Kidney (tissue), 14 donors: Measurements from ENCODE around the gene MECR. TPM values are rescaled to one million over a fixed set of nuclear protein-coding genes. Genes with fewer than 3 reads are reported as not detected.

Experiments
- DNase-seq, 5 donors: peaks; one replicate each; pipeline ENCODE4 v3.0.0-alpha.2; 2013 to 2020
- FAIRE-seq: peaks from 2 replicates; lab custom pipeline; 2012; peaks lifted over from hg19 to GRCh38; lab: Jason Lieb, UNC
- H3K27ac ChIP-seq, 2 donors: one replicate each; pipeline ENCODE4 v1.7.0; 2013; ENCODE audit warnings: low read depth in 2 of 2, low read length in 2 of 2, inconsistent platforms in 1 of 2
- H3K27me3 ChIP-seq: one replicate; pipeline ENCODE4 v1.7.1; 2013; ENCODE audit warnings: low read length, inconsistent platforms; ENCODE audit not compliant: control insufficient read depth, insufficient read depth
- H3K36me3 ChIP-seq, 3 donors: one replicate each; pipeline versions ENCODE4 v1.7.0 to v1.7.1; 2013; ENCODE audit warnings: low read length in 3 of 3, control low read depth in 1 of 3, inconsistent platforms in 1 of 3; ENCODE audit not compliant: insufficient read depth in 3 of 3, control insufficient read depth in 2 of 3
- H3K4me1 ChIP-seq, 3 donors: one replicate each; pipeline versions ENCODE4 v1.7.0 to v1.7.1; 2013; ENCODE audit warnings: low read length in 3 of 3, inconsistent platforms in 1 of 3, low read depth in 1 of 3; ENCODE audit not compliant: control insufficient read depth in 2 of 3, insufficient read depth in 2 of 3
- H3K4me3 ChIP-seq, 3 donors: one replicate each; pipeline versions ENCODE4 v1.7.0 to v1.8.1; 2013; ENCODE audit warnings: low read length in 3 of 3, control low read depth in 1 of 3, inconsistent platforms in 1 of 3
- H3K9ac ChIP-seq, 3 donors: one replicate each; pipeline versions ENCODE4 v1.7.0 to v1.7.1; 2013; ENCODE audit warnings: low read length in 3 of 3, control low read depth in 1 of 3, inconsistent platforms in 1 of 3
- H3K9me3 ChIP-seq, 3 donors: one replicate each; pipeline versions ENCODE4 v1.7.0 to v1.7.1; 2013; ENCODE audit warnings: low read length in 3 of 3, control low read depth in 1 of 3, inconsistent platforms in 1 of 3; ENCODE audit not compliant: control insufficient read depth in 2 of 3, insufficient read depth in 1 of 3
- intact Hi-C: fragments of 100-400 bp; cut with DNase I; formaldehyde crosslinking; loops from one replicate; pipeline ENCODE4 v1.11.1; 2022
- polyA plus RNA-seq: library from polyadenylated mRNA; stranded (reverse); fragments of 350-450 nt; fragmentation: Illumina TruSeq; extraction: RNeasy Lipid Tissue Mini Kit (QIAGEN cat#74804); gene quantifications from one replicate; pipeline ENCODE4 v1.2.3, GENCODE V29; 2014; ENCODE audit warnings: low read depth, low replicate concordance; ENCODE audit not compliant: insufficient read depth
- total RNA-seq: library from RNA; stranded (reverse); fragmentation: NEBNext Ultra II Directional; extraction: Animal tissue kit (Norgen Biotek cat#: 25700); gene quantifications from one replicate; pipeline ENCODE4 v1.2.1, GENCODE V29; 2021
- TF ChIP-seq, protein P1 (sequence below): IDR thresholded peaks from 3 replicates; pipeline ENCODE4 v1.5.1; 2012; ENCODE audit warnings: mild to moderate bottlenecking, moderate library complexity, borderline replicate concordance; ENCODE audit not compliant: insufficient read depth; ENCODE audit errors: extremely low read depth
- donor health status: control.
- donor health status: control.
- donor health status: control.
- donor health status: control.
- donor health status: control.
- donor health status: DM: yes; HTN: yes; CAD: no.
- donor health status: Normal renal cell carcinoma (clear cell type).

Gene MECR
- total and polyA plus RNA-seq, 2 donors from 2014 or later = 27.7 to 42.6 TPM

DNA sequence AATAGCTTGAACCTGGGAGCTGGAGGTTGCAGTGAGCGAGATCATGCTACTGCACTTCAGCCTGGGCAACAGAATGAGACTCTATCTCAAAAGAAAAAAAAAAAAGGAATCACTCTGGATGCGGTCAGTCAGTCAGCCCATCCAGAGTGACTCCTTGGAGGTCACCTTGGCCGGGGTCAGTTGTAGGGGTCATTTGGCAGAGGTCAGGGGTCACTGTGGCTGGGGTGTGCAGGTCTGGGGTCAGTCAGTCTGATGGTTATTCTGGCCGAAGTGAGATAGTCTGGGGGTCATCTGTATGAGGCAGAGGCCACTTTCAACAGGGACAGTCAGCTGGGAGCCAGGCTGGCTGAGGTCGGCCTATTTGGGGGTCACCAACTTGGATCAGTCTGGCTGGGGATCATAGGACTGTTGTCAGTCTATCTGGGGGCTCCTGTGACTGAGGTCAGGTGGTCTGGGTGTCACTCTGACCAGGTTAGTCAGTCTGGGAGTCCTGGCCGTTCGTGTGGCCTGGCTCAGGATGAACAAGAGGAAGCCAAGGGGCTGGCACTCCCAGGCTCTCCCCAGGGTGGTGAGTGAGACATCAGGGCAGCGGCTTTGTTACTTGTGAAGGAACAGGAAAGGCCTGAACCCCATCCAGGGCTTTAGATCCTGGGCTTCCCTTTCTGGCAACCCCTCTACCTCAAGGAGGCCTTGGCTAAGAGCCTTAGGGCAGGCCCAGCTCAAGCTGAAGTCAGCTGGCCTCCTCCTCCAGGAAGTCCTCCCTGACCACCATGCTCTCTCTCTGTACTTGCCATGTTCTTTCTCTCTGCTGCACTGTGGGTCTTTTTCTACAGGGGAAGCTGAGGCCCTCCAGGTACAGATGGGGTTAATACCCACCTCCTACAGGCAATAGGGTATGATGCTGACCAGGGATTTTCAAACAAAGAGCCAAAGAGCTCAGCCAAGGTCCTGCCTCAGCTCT, 20.7 kb upstream of the MECR start:
- Histone ChIP-seq H3K36me3 (no peaks in the 10 kb centered on the region), H3K27ac (no peak overlapping the region), H3K4me3 (no peak overlapping the region), H3K9ac (no peak overlapping the region), H3K4me1 (no peaks in the 10 kb centered on the region), H3K9me3 (no peaks in the 10 kb centered on the region), H3K27me3 (no peaks in the 10 kb centered on the region)
- intact Hi-C loops = no loop called here
- DNase-seq (no peak), FAIRE-seq (no peak)
- TF ChIP-seq, protein P1, sequence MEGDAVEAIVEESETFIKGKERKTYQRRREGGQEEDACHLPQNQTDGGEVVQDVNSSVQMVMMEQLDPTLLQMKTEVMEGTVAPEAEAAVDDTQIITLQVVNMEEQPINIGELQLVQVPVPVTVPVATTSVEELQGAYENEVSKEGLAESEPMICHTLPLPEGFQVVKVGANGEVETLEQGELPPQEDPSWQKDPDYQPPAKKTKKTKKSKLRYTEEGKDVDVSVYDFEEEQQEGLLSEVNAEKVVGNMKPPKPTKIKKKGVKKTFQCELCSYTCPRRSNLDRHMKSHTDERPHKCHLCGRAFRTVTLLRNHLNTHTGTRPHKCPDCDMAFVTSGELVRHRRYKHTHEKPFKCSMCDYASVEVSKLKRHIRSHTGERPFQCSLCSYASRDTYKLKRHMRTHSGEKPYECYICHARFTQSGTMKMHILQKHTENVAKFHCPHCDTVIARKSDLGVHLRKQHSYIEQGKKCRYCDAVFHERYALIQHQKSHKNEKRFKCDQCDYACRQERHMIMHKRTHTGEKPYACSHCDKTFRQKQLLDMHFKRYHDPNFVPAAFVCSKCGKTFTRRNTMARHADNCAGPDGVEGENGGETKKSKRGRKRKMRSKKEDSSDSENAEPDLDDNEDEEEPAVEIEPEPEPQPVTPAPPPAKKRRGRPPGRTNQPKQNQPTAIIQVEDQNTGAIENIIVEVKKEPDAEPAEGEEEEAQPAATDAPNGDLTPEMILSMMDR = no peak

DNA sequence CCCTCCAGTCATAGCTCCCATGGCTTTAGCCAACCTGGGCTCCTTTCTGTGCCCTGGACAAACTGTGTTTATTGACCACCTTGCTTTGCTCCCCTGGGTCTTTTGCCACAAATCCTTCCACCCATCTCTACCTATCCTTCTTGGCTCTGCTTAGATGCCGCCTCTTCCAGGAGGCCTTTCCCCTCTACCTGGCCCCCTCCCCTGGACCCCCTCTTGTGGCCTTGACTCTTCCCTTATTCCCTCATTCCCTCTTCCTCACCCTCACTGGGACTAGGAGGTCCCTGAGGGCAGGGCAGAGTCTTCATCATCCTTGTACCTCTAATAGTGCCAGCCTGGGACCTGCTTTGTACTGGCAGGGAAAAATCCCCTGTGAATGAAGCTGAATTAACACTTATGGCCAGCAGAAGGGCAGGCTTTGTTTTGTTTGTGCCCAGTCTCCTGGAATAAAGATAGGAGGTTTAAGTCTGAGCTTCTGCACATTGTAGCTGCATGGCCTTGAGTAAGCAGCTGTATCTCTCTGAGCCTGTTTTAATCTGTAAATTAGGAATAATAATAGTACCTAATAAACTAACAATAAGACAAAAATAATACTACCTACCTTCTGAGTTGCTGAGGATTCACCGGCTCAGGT, 19.3 kb upstream of the MECR start:
- H3K27me3 ChIP-seq = no peaks in the 10 kb centered on the region
- intact Hi-C loops = no loop called here
- H3K4me1 ChIP-seq = no peaks in the 10 kb centered on the region
- no peaks in the 10 kb centered on the region for H3K36me3 ChIP-seq
- DNase-seq (no peak), FAIRE-seq (no peak)
- H3K9me3 ChIP-seq = no peaks in the 10 kb centered on the region
- no peak overlapping the region for H3K9ac ChIP-seq
- H3K4me3 ChIP-seq = no peak overlapping the region
- TF ChIP-seq, protein P1 = no peak
- H3K27ac ChIP-seq = no peak overlapping the region

DNA sequence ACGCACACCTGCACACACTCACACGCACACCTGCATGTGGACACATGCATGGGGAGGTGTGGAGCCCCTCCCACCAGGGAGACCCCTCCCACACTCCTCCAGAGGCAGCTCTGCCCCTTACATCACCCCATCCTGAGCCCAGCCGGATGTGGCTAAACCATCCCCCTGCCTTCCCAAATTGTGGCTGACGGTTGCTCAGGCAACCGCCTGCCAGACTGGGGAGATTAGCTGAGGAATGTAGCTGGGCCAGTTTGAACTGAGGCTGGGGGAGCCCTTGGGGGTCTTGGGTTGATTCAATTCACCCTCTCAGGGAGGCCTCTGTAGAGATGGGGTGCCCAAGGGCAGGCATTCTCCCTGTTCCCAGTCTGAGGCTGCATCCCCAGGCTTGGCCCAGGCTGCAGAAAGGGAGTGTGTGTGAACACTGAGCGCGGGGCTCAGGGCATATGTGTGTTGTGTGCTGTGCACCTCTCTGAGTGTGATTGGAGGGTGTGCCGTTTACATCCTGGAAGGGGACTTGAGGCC, 18.5 kb upstream of the MECR start:
- TF ChIP-seq, protein P1 = no peak
- peak in 4 of 5 donors; percentile 79 to 87 (median 83) for DNase-seq
- Histone ChIP-seq H3K9me3 (no peaks in the 10 kb centered on the region), H3K4me3 (no peak overlapping the region), H3K27me3 (no peaks in the 10 kb centered on the region), H3K4me1 (no peaks in the 10 kb centered on the region), H3K27ac (no peak overlapping the region), H3K36me3 (no peaks in the 10 kb centered on the region), H3K9ac (no peak overlapping the region)
- no peak for FAIRE-seq
- intact Hi-C loops = no loop called here
